Endothelial cell of umbilical vein (primary cell): Measurements from ENCODE around the gene BUB1B.

ENCODE experiments used
- GATA2 ChIP-seq: IDR thresholded peaks from 2 replicates; pipeline ENCODE4 v1.7.0; 2011; ENCODE audit warnings: low read depth, mild to moderate bottlenecking, moderate library complexity, mixed read lengths, low read length; ENCODE audit not compliant: insufficient read length, insufficient read depth
- MYC ChIP-seq: IDR thresholded peaks from one replicate; pipeline ENCODE4 v1.6.1; 2011; ENCODE audit warnings: mild to moderate bottlenecking, low read depth, low read length
- POLR2A ChIP-seq: IDR thresholded peaks from 2 replicates; pipeline ENCODE4 v1.6.1; 2012; ENCODE audit warnings: low read depth, mild to moderate bottlenecking, control low read depth, low read length
- POLR2AphosphoS5 ChIP-seq: IDR thresholded peaks from 2 replicates; pipeline ENCODE4 v1.6.1; 2012; ENCODE audit warnings: low read depth, mild to moderate bottlenecking, control low read depth, low read length, moderate library complexity; ENCODE audit not compliant: insufficient read depth
- TF ChIP-seq, protein P1 (sequence below), 2 donors: IDR thresholded peaks; 1 replicate in 1 of 2; 2 replicates in 1 of 2; pipeline ENCODE4 v1.5.1; 2011; ENCODE audit warnings: low read length in 2 of 2, mild to moderate bottlenecking in 2 of 2, moderate library complexity in 2 of 2, control low read depth in 1 of 2, inconsistent platforms in 1 of 2, low read depth in 1 of 2; ENCODE audit not compliant: insufficient read depth in 1 of 2; ENCODE audit errors: extremely low read depth in 1 of 2

DNA sequence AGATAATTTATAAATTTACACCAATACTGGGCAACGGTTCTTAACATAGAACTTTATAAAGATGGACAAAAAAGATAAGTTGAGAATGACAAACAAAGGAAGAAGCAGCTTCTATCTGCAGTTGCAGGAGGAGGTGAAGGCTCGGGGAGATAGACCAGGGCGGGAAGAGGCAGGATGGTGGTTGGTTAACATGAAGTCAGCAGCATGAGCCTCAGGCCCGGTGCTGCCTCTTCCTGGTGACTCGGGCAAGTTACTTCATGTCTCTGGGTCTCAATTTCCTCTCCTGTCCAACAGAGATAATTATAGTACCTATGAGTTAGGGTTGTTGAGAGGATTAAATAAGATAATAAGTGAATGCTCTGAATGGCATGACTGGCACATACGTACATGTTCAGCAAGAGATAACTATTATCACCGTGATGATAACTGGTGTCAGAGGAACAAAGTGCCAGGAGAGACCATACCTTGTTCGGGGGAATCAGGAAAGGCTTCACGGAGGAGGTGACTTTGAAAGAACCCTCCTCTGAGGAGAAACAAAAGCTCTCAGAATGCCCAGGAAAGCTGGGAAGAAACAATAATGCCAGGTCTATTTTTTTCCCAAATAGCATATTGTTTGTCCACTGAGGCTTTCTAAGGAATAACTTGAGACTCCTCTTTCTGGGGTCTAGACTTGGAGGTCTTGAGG, 82.4 kb downstream of the BUB1B start:
- TF ChIP-seq, protein P1, sequence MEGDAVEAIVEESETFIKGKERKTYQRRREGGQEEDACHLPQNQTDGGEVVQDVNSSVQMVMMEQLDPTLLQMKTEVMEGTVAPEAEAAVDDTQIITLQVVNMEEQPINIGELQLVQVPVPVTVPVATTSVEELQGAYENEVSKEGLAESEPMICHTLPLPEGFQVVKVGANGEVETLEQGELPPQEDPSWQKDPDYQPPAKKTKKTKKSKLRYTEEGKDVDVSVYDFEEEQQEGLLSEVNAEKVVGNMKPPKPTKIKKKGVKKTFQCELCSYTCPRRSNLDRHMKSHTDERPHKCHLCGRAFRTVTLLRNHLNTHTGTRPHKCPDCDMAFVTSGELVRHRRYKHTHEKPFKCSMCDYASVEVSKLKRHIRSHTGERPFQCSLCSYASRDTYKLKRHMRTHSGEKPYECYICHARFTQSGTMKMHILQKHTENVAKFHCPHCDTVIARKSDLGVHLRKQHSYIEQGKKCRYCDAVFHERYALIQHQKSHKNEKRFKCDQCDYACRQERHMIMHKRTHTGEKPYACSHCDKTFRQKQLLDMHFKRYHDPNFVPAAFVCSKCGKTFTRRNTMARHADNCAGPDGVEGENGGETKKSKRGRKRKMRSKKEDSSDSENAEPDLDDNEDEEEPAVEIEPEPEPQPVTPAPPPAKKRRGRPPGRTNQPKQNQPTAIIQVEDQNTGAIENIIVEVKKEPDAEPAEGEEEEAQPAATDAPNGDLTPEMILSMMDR (IDR thresholded peaks at IDR 0.05; ENCODE audit: extremely low read depth in 1 of 2, insufficient read depth in 1 of 2, low read depth in 1 of 2, low read length in 2 of 2): no peak
- no peak for TF ChIP-seq MYC
- TF ChIP-seq POLR2AphosphoS5: no peak
- no peak for TF ChIP-seq POLR2A
- no peak for TF ChIP-seq GATA2
